HG03457 (cell line): ENCODE results near the gene SLC39A10.

ENCODE experiments used
- ATAC-seq: cut with Tn5 transposase; IDR thresholded peaks from one replicate; pipeline ENCODE4 v1.9.1; 2021; ENCODE audit warnings: moderate number of reproducible peaks; ENCODE audit not compliant: unreplicated experiment

SLC39A10 gene

DNA sequence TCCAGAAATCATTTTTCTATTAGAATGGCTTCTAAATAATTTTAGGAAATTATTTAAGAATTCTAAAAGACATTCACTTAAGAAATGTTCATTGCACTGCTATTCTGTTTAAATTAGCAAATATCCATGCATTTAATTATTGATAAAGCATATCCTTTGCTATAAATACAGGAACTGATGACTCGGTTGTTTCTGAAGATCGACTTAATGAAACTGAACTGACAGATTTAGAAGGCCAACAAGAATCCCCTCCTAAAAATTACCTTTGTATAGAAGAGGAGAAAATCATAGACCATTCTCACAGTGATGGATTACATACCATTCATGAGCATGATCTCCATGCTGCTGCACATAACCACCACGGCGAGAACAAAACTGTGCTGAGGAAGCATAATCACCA, 59.4 kb downstream of the SLC39A10 start:
- no peak for ATAC-seq

GRCh38 chr2:195721042-195721441, 64.0 kb downstream of the SLC39A10 start:
- no peak for ATAC-seq

DNA sequence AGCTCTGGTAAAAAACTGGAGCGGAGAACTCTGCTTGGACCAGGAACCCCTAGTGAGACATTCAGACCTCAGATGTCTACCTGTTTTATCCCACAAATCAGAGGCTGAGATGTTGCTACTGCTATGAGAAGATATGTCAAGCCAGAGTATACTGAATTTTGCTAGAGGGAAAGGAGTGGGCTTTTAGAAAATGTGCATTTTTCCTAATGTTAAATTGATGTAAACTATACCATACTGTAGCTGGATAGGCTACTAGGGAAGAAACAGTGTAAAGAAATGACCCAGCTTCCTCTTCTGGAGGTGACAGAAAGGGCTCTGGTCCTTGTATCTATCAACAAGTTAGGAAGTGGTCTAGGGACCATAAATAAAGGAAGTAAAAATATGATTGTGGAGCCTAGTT, 65.0 kb downstream of the SLC39A10 start:
- no peak for ATAC-seq

DNA sequence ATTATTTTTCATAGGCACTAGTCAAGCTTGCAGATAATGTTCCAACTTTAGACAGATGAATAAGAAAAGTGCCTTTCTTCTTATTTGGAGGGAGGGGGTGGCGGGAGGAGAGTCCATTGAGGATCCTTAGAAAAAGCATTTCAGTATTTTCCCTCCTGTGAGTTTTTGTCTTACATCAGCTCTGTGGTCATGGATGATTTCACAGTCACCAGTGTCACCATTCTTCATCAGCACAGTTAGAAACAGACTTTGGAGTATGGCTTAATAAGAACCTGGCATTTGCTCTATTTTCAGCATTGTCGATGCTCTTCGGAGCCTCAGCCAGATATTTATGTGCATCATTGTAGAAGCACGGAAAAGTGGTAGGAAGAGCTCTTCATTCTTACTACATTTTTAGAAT, 70.1 kb downstream of the SLC39A10 start:
- no peak for ATAC-seq

- no peak for ATAC-seq
Observed at GRCh38 chr2:195730912-195731311, 73.9 kb downstream of the SLC39A10 start.

DNA sequence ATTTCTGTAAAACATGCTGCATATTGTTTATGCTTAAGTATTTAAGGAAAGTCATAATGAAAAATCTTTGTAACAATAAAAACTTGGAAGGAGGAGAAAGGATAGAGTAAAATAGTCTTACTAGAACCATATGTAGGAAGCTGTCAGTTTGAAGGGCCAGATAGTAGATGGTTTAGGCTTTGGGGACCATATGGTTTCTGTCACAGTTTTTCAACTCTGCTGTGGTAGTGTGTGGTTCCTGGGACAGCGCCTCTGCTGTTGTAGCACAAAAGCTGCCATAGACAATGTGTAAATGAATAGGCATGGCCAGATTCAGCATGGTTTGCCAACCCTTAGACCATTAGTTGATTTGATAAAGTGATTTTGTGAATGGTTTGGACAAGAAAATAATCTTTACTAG, 75.5 kb downstream of the SLC39A10 start:
- ATAC-seq = no peak

GRCh38 chr2:195733831-195734230, 76.8 kb downstream of the SLC39A10 start:
- ATAC-seq = no peak

DNA sequence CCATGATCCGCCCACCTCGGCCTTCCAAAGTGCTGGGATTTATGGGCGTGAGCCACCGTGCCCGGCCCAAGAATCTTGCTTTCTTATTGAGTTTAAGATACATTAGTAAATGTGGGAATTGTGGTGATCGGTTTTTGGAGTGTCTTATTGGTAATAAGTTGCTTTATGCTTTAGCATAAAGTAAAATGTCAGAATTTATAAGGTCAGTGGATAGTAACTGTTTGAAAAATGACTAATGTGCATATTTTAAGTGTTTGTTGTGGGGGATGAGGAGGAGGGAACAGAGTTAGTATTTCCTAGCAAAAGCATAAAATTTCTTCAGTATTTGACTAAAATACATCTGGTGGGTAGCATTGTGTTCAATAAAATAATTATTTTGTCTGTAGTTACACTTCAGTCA, 77.4 kb downstream of the SLC39A10 start:
- ATAC-seq = no peak

DNA sequence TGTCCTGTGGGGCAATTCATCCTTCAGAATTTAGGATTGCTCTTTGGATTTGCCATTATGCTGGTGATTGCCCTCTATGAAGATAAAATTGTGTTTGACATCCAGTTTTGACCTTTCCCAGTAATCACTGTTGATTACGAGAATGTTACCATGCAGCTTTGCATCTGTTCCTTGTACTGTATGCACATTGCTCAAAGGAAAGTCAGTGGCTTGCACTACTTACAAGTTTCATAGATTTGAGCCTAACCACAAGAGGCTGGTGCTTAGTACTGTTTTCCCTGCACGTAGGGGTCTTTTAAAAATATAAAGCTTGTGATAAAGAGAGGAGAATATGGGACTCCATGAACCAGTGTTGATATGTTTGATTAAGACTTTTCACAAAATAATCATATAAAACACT, 77.9 kb downstream of the SLC39A10 start:
- ATAC-seq = no peak

DNA sequence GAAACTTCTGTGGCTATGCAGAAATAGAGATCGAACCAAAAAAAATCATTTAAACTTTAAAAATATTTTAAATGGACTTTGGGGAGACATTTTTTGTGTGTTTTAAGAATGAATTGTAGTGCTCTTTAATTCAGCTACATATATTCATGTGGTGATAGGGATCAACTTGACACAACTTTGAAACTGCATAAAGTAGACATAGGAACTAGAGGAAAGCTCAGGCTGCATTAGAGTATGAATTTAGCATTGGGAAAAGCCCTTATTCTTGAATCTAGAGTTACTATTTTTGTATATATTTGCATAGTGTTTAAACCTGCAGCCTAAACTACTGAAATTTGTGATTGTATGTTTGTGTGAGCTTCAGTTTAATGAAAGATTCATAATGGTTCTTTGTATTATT, 78.3 kb downstream of the SLC39A10 start:
- no peak for ATAC-seq

DNA sequence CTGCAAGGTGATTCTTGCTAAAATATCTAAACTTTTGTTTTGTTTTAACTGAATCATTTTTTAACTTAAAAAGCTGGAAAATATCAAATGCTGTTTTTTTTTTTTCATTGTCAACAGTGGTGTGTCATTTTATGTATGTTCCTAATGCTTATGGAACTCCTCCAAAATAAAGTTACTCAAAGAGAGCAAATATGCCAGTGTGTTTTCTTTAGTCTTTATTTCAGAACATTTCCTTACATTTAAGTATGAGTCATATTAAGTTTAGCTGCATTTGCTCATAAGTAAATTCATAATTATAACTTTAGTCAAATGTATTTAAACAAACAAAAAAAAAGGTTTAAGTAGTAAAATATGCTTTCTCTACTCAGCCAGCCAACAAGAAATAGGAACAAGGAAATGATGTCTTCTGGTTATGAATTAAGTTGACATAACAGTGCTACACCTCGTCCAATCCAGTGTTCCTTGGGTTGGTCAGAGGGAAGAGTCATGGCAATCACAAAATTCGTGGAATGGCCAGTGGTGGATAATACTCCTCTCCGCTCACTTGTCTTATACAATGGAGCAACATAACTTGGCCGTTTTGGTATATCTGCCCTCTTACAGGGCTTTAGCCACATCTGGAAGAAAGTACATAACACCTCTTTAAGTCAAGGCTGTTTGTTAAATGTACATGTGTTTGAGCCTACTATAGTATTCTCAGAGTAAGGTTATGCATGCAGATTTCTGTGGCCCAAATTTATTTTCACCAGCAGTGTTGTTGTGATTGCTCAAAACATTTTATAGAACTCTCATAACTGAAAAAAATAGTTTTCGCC, 80.7 kb downstream of the SLC39A10 start:
- no peak for ATAC-seq

- ATAC-seq = no peak
Observed at GRCh38 chr2:195741191-195741590, 84.2 kb downstream of the SLC39A10 start.

DNA sequence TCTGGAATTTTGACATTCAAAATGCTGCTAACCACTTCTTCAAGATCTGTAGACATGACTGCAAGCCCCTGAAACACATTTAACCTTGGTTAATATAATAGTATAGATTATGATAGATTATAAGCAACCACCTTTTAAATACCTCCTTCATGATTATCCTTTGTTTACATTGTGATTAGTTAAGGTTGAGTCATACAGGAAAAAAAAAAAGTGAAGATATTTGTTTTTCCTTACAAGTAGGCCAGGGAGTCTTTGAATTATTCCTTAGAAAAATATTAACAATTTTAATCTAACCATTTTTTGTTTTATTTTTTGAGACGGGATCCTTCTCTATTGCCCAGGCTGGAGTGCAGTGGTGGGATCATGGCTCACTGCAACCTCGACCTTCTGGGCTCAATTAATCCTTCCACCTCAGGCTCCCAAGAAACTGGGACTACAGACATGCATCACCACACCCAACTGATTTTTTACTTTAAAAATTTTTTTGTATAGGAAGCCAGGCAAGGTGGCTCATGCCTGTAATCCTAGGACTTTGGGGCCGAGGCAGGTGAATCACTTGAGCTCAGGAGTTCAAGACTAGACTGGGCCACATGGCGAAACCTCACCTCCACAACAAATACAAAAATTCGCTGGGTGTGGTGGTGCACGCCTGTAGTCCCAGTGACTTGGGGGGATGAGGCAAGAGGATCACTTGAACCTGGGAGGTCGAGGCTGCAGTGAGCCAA, 99.4 kb downstream of the SLC39A10 start:
- no peak for ATAC-seq

- ATAC-seq = no peak
Observed at GRCh38 chr2:195758846-195759245, 101.8 kb downstream of the SLC39A10 start.

- no peak for ATAC-seq
Observed at GRCh38 chr2:195759877-195760276, 102.9 kb downstream of the SLC39A10 start.

- ATAC-seq = no peak
Observed at GRCh38 chr2:195763866-195764265, 106.8 kb downstream of the SLC39A10 start.

GRCh38 chr2:195766691-195767090, 109.7 kb downstream of the SLC39A10 start:
- ATAC-seq = no peak

DNA sequence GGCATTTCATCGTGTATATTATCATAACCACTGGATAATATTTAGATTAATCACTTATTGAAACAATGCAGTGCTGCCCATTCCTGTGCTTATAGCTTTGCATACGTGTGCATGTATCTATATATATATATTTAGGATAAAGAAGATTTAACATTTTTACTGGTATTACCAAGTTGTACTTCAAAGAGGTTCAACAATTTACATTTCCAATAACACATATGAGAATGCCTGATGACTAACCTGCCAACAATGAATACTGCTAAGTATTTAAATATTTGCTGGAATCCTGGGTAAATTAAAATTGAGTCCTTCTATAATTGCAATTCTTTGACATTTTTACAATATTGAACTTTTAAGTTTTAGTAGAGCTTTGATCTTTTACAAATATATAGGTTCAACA, 111.4 kb downstream of the SLC39A10 start:
- ATAC-seq = no peak

DNA sequence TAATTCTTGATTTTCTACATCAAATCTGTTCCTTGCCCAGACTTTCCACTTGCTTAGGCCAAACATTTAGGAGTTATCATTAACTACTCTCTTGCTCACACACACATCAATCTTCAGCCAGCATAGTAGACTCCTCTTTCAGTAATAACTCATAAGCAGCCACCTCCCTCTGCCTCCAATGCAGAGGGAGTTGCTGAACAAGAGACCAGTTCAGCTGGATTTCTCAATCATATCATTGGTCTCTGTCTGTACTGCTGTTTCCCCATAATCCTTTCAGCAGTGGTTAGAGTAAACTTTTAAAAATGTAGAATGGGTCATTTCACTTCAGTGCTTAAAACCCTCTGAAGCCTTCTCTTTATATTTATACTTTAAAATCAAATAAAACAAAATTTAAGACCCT, 112.9 kb downstream of the SLC39A10 start:
- ATAC-seq = no peak

GRCh38 chr2:195779491-195779890, 122.5 kb downstream of the SLC39A10 start:
- no peak for ATAC-seq

GRCh38 chr2:195782156-195782555, 125.1 kb downstream of the SLC39A10 start:
- ATAC-seq = no peak
